GM20000 (cell line): Measurements from ENCODE around the gene PPARGC1A.

ENCODE experiments used
- DNase-seq: peaks from one replicate; pipeline ENCODE4 v3.0.0; 2012; ENCODE audit warnings: low spot score
- TF ChIP-seq, protein P1 (sequence below): IDR thresholded peaks from 2 replicates; pipeline ENCODE4 v1.5.1; 2012; ENCODE audit warnings: mild to moderate bottlenecking, control low read depth; ENCODE audit errors: extremely low read depth, missing control alignments

The PPARGC1A gene

DNA sequence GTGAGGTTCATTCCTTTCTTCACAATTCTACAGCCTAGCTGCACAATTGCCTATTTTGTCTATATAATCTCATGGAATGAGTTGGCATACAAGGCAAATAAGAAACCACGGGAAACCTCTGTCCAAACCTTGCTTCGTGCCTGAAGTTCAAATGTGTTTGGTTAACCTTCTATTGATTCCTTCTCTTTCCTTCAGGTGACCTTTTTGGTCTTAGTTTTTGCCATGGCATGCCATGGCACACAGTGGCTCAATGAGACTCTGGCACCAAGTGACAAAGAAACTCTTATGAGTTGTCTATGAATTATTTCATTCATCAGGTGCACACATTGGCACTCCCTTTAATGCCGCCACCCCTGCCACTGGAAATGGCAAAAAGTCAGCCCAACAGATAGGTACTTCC is 101.8 kb downstream of the PPARGC1A start:
- TF ChIP-seq, protein P1, sequence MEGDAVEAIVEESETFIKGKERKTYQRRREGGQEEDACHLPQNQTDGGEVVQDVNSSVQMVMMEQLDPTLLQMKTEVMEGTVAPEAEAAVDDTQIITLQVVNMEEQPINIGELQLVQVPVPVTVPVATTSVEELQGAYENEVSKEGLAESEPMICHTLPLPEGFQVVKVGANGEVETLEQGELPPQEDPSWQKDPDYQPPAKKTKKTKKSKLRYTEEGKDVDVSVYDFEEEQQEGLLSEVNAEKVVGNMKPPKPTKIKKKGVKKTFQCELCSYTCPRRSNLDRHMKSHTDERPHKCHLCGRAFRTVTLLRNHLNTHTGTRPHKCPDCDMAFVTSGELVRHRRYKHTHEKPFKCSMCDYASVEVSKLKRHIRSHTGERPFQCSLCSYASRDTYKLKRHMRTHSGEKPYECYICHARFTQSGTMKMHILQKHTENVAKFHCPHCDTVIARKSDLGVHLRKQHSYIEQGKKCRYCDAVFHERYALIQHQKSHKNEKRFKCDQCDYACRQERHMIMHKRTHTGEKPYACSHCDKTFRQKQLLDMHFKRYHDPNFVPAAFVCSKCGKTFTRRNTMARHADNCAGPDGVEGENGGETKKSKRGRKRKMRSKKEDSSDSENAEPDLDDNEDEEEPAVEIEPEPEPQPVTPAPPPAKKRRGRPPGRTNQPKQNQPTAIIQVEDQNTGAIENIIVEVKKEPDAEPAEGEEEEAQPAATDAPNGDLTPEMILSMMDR, result no peak
- no peak for DNase-seq

DNA sequence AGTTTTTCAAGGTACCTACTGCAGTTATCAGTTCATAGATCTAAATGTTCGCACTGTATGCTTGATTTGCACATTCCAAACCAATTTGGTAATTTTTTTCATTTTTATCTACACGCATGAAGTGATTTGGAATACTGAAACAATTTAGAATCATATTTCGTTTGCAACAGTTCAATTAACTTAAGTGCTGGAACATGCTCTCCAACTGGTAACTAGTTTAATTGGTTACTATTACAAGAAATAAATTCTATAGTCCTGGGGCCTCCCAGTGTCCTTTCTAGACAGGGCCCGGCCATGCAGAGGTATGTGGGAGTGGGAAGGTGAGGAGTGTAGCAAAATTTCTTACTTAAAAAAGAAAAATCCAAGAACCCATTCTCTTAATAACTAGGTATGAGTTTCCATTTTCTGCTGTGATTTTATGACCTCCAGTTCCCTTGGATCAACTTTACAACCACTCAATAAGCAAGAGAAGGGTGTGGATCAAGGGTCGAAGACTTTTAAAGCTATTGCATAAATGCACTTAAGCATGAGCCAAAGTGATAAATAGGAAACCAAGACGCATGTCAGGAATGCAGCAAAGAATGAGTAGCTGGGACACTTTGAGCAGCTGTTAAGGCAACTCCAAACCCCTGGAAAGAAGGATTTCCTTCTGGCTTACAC is 106.9 kb downstream of the PPARGC1A start:
- TF ChIP-seq, protein P1, result no peak
- no peak for DNase-seq

DNA sequence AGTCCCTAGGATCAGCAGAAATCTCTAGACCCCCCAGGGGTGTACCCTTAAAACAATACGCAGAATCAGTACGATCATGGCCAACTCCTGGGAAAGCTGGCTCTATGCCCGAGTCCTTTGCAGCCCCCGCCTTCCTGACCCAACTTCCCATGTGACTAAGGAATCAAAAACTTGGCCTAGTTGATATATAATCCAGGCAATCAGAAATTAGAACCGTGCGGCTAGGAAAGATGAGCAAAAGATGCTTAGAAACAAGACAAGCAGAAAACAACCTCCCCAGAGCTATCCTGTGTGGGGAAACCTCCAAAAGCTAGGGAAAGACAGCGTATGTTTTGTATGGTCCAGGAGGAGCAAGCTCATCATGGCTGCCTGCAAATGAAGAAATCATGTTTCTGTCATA is 110.0 kb downstream of the PPARGC1A start:
- TF ChIP-seq, protein P1, result no peak
- no peak for DNase-seq

DNA sequence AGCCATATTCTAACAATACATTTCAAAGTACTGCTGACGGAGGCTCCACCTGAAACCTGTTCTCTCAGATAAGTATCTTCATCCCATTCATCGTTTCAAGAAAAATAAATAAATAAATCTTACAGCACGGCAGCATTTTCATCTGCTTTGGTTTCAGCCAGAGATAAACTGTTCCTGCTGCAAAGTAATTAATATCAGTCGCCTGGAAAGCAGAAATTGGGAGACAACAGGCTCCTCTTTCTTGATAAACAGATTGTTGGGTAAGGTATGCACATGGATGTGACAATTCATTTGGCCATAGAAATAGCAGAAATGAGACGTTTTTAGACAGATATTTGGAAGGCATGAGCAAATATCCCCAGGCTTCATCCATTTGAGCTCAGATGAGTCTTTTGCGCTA is 110.4 kb downstream of the PPARGC1A start:
- DNase-seq, result no peak
- TF ChIP-seq, protein P1, result no peak

DNA sequence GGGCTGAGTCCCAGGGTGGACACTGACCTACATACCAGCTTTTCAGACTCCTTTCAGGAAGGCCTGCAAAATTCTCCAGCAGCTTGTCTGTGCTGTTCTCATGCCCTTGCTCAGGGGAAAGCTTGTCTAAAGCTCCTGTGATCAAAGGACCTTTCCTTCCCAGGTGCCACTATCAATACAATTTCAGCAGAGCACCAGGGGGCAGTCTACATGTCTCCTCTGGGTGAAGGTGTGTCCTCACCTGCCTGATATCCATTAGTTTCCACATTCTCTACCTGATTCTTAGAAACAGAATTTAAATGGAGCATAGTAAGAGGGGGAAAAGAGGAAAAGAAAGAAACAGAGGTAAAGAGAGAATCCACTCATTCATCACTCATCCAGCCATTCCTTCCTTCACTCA is 114.2 kb downstream of the PPARGC1A start:
- TF ChIP-seq, protein P1, result no peak
- DNase-seq, result no peak

DNA sequence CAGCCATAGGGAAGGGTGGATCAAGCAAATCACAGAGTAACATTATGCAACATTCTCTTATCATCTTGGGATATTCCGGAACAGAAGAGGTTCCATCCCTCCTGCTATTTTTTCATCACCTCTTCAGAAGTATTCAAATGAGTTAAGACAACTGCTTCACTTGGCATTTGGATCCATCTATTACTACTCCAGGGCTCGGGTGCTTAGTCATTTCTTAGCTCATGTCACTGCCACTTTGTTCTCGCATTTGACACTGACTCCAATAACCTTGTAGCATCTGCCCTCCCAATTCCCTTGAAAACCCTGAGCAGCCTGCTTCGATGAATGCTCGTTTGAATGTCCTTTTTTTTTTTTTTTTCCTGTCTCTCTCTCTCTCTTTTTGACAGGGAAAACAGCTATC is 114.9 kb downstream of the PPARGC1A start:
- TF ChIP-seq, protein P1, result no peak
- no peak for DNase-seq

DNA sequence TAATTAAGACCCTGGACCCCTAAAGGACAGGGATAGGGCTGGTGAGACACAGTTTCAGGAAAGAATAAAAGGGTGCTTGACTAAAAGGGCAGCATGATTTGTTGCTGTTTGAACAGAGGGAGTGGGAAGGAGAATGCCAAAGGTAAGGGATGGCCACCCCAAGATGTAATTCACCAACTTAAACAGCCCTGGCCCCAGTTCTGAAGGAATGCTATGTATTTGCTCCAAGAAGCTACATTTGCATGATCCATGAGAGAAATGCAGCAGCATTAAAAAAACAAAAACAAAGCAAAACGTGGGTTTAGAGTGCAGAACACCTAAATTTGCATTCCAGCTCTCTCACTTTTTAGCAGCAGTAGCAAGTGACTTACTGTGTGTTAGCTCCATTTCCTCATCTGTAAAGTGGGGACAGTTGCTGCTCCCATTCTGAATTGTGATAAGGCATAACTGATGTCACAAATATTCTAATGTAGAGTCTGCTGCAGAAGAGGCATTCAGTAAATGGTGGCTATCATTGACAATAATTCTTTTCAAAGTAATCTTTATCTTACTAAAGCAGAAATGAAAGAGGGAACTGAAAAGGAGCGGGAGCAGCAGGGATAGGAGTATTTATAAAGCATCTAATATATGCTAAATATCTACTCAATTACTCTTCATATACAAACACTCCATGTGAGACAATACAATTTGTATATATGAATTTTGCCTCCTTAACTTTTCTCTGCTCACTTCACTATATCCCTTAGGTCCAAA is 115.8 kb downstream of the PPARGC1A start:
- no peak for DNase-seq
- TF ChIP-seq, protein P1, result no peak
